ENCODE data around the gene NUDT3.
"Not testable (repeated sequence)": the region's sequence is repeated elsewhere in the genome, so short reads cannot be mapped to it uniquely, and the experiment has no call there.

Gene NUDT3
- 20.7 to 96.7 (median 51.3) reads per million in 17 experiments for total RNA-seq

DNA sequence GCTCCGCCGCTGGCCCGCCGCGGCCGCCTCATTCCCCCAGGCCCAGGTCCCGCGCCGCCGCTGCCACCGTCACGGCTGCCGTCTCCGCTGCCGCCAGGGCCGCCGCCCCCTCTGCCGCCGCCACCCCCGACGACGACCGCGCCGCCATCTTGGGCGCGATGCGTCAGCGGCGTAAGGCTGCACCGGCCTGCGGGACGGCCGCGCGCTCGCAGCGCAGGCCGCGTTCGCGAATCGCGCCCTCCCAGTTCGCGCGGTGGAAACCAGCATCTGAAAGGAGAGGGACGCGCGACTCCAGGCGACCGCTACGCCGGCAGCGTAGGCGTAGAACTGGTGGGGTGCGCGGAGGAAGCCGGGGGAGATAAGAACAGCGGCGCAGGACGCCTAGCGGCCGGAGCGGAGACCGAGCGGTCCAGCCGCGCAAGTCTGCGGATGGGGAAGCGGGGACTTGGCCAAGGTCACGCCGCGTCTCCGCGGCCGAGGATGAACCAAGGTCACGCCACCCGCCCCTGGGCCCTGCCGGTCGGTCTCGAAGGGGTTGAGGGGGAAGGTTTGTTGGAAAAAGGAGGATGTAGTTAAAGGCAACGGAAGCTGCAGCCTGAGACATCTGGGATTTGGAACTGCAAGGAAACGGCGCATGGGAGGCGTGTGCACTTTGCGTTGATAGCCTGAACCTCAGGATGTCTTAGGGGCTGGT, at the start of gene NUDT3:
Gene NUDT3 (minus strand): TSS at position 173 of the 694 bp plus-strand sequence. CDS start 307 bp downstream, outside the sequence.
- DNase-seq: peak; percentile 96 to 99 (median 98)

DNA sequence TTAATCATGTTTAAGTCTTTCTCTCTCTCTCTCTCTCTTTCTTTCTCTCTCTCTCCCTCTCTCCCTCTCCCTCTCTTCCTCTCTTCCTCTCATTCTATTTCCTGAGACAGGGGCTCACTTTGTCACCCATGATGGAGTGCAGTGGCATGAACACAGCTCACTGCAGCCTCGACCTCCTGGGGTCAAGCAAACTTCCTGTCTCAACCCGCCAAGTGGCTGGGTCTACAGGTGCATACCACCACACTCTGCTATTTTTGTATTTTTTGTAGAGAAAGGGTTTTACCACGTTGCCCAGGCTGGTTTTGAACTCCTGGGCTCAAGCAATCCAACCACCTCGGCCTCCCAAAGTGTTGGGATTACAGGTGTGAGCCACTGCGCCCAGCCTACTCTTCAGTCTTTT, 49.1 kb upstream of the NUDT3 start:
- no peak for DNase-seq

DNA sequence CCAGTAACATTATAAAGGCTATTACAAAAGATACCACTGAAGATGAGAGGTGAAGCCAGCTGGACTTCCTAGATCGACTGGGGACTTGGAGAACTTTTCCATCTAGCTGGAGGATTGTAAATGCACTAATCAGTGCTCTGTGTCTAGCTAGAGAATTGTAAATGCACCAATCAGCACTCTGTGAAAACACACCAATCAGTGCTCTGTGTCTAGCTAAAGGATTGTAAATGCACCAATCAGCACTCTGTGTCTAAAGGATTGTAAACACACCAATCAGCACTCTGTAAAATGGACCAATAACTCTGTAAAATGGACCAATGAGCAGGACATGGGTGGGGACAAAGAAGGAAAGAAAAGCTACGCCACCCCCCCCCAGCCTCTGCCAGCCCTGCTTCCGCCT, 47.0 kb upstream of the NUDT3 start:
- no peak for DNase-seq

DNA sequence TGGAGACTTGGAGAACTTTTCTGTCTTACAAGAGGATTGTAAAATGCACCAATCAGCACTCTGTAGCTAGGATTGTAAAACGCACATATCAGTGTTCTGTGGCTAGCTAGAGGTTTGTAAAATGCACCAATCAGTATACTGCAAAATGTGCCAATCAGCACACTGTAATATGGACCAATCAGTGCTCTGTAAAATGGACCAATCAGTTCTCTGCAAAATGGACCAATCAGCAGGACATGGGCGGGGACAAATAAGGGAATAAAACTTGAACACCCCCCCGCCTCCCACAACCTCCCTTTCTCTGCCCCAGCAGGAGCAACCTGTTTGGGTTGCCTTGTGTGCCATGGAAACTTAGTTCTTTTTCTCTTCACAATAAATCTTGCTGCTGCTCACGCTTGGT, 46.2 kb upstream of the NUDT3 start:
- DNase-seq: no peak

DNA sequence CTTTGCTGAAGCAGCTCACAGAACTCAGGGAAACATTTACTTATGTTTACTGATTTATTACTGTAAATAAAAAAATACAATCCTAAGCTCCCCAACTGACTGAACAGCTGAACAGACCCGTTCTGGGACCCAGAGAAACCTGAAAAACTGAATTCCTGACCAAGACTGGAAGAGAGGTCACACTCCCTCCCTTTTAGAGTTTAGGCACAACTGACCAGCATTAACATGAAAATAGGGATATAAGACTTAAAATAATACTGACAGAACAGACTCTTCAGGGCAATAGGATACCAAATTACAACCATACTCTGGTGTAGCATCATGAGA, 45.1 kb upstream of the NUDT3 start:
- DNase-seq: no peak

DNA sequence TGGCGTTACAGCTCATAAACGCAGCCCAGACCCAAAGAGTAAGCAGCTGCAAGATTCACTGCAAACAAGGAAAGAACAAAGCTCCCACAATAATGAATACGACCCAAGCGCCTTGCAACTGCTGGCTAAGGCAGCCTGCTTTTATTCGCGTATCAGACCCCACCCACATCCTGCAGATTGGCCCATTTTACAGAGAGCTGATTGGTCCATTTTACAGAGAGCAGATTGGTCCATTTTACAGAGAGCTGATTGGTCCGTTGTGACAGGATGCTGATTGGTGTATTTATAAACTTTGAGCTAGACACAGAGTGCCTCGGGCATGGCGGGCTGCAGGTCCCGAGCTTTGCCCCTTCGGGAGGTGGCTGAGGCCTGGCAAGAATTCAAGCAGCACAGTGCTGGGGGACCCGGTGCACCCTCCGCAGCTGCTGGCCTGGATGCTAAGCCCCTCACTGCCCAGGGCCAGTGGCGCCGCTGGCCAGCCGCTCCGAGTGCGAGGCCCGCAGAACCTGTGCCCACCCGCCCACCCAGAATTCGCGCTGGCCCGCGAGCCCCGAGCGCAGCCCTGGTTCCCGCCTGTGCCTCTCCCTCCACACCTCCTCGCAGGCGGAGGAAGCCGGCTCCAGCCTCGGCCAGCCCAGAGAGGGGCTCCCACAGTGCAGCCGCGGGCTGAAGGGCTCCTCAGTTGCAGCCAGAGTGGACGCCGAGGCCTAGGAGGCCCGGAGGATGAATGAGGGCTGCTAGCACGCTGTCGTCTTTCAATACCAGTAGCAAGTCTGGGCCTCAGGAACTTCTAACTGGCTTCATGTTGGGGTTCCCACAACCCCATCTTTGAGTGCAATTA, 44.6 kb upstream of the NUDT3 start:
- no peak for DNase-seq

DNA sequence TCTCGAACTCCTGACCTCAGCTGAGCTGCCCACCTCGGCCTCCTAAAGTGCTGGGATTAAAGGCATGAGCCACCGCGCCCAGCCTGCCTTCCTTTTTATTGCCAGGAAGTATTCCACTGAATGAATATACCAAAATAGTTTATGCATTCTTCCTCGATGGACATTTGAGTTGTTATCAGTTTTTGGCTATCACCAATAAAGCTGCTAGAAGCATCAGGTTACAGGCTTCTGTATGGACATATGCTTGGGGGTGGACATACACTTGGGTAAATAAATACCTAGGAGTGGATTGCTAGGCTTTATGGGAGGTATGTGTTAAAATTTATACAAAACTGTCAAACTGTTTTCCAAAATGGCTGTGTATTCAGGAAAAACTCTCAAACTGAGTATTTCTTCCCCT, 43.4 kb upstream of the NUDT3 start:
- DNase-seq: no peak

DNA sequence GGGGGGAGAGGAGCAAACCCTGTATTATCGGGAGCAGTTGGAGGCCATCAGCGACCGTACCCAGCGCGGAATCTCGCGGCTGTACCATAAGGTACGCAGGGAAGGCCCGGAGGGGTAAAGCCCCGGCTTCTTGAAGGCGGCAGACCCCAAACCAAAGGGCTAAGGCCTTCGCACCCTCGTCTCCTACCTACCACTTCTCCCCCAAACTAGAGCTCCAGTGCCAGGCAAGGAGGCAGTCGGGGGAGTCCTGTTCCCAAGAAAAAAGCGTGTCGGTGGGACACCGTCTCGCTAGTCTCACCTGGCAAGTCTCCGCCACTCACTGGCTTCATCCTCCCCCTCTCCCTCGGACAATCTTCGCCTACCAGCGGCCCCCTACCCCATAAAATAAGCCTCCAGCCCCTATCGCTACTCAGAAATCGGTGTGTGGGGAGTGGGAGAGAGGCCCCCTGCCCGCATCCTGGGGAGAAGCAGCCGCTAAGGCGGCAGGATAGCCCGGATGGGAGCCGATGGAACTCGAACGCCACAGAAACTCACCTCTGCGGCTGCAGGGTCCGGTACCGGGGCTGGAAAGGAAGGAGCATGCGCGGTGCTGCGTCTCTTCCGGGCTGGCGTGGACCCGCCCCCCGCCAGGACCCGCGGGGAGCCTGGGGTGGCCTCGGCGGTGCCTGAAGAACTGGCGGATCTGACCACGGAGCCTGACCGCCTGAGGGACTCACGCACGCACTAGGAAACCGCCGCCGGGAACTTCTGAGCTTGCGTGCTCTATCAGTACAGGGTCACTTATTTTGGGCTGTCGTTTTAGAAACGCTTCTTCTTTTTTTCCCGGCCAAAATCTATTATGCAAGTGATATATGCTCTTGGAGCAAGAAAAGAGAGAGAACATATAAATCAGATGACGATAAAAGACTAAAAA, 33.3 kb upstream of the NUDT3 start, which contains the start of gene RPS10:
Gene RPS10 (minus strand): TSS at position 572 of the 913 bp plus-strand sequence. CDS start 848 bp downstream, outside the sequence.
- DNase-seq: peak; percentile 97 to 99 (median 98)

DNA sequence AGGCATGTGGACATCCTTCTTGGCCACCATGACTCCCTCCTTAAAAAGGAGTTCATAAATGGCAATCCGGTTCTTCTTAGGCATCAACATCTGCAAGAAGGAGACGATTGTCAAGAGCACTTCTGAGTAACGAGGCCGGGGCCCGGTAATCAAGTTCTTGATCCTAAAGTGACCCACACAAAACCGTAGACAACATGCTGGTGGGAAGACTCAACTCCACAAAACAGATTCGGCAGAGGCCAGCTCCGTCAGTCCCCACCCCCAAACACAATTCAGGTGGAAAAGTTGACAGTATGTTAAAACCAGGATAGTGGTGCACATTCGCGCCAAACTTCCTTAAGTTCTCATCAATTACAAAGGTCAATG, 32.6 kb upstream of the NUDT3 start:
- peak in 1 of 4 experiments; percentile 10 for DNase-seq

DNA sequence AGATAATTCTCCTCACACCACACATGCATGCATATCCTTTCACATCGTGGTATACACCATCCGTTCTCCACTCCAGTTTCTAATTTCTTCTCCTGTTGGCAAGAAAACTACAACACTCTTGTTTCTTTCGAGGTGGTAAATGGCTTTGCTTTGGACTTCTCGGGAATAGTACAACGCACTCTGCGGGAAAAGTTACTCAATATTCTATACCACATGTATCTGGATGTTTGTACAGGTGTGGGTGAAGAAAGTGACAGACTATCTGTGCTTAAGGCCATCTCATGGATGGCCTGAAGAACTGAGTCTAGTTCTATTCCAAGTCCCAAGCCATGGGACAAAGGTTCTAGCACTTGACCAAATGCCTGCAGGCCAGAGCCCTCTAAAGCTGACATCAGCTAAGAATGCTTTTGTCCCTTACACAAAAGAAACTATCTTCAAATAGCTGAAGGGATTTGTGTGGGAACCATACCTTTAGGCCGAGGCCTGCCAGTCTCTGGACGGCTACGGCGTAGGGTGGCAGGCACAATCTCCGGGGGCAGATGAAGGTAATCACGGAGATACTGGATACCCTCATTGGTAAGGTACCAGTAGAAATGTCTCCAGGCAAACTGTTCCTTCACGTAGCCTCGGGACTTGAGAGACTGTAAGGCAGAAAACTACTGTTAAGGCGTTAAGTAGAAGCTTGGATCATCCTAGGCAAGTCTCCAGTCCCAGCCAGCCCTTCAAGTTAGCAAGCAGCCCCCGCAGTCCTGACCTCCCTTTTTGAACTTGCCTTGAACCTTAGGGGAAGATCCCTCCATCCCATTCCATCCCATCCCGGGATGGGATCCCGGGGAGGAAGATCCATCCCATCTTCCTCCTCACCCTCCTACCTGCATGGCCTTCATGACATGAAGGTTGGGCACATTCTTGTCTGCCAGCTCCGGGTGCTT, 32.0 kb upstream of the NUDT3 start:
- DNase-seq: no peak

DNA sequence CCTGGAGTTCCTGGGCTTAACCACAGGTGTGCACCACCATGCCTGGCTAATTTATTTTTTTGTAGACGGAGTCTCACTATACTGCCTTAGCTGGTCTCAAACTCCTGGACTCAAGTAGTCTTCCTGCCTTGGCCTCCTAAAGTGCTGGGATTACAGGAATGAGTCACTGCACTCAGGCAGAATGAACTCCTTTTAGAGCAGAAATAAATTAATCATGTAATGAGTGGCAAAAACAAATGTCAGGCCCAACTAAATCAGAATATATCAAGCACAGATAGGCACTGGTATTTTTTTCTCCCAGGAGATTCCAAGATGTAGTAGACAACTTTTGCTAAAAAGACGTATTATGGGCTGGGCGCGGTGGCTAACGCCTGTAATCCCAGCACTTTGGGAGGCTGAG, 30.8 kb upstream of the NUDT3 start:
- DNase-seq: no peak

DNA sequence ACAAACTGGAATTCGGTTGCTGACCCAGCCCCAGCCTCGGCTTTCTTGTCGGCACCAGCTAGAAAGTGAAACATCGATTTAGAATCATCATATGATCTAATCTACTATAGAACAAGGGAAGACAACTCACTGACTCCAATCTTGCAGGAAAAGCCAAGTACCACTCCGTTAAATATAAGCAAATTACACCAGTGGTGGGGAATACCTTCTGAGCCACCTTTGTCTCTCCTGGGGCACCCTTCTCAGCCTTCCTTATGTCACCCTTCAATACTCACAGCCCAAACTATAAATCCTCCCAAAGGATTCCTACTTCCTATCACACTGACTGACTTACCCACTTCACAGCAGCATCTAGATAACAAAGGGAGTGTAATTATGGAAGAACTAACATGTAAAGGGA, 25.9 kb upstream of the NUDT3 start:
- no peak for DNase-seq

DNA sequence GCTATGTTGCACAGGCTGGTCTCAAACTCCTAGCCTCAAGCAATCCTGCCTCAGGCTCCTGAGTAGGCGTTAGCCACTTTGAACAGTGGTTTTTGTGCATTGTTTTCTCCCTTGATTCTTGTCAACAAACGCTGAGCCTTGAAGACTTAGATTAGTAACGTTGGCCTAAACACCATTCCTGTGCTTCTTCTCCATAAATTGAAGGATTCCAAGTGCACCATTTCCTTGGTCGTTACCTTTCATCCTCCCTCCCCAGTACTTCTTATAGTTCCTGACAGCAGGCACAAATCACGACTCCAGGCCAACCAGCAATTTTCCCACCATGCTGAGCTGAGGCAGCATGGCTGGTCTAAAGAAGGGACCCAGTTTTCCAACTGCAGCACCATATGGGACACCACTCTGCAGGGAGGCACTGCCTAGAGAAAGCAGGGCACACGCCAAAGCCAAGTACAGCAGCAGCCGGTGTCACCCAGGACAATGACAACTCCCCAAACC, 24.5 kb upstream of the NUDT3 start:
- no peak for DNase-seq

DNA sequence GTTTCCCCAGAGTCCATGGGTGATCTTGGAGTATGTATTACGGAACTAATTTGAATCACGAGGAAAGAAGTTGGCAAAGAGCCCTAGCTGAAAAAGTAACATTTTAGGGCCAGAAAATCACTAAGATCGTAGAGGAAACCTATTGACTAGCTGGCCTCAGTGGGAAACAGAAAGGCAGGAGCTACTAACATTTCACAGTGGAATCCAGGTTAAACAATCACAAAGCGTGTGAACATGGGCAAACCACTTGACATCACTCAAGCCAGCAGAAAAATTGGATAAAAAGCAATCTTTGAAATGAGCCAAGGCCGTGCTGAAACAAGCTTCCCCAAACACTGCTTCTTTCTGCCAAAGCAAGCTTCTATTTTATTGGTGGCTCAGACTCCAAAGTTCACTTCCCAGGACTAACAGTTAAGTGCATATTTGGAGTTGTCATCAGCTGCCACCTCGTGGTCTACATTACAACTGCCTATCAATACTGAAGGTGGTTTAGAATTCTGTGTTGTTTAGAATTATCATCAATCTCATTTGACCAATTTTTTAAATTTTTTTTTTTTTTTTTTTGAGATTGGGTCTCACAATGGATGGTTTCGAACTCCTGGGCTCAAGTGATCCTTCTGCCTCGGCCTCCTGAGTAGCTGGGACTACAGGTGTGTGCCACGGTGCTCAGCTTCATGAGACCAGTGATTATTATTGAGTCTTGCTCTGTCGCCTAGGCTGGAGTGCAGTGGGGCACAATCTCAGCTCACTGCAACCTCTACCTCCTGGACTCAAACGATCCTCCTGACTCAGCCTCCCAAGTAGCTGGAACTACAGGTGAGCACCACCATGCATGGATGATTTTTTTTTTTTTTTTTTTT, 22.8 kb upstream of the NUDT3 start:
- peak; percentile 77 to 90 (median 84) for DNase-seq

DNA sequence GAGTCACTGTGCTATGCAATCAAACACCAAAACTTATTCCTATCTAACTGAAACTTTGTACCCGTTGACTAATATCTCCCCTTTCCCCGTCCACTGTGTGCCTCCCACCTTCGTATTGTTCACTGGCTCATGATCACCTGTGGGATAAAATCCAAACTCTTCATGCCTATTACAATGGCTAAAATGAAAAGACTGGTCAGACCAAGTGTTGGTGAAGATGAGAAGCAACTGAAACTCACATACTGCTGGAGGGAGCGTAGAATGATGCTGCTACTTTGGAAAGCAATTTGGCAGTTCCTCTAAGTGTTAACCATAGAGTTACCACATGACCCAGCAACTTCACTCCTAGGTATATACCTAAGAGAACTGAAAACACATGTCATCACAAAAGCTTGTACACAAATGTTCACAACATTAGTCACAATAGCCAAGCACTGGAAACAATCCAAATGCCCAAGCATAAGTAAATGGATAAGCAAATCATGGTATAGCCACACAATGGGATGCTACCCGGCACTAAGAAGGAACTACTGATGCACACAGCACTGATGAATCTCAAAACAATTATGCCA, 20.3 kb upstream of the NUDT3 start:
- no peak for DNase-seq

DNA sequence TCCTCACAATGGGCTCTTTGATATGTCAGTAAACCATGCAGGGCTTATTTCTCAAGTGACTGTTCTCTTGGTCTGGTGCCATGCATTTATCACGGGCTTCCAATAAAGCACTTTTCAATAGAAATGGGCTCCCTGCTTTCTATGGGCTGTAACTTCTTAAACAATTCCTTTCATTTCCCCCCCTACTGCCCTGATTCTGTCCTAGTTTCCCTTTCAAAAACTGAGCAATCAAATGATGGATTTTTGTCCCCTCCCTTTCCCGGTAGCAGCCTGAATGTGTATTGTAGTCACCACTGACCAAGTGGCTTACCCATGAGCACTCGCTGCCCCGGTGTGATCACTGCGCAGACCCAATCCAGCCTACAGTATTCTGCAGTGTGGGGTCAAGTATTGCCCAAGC, 19.5 kb upstream of the NUDT3 start:
- DNase-seq: no peak

DNA sequence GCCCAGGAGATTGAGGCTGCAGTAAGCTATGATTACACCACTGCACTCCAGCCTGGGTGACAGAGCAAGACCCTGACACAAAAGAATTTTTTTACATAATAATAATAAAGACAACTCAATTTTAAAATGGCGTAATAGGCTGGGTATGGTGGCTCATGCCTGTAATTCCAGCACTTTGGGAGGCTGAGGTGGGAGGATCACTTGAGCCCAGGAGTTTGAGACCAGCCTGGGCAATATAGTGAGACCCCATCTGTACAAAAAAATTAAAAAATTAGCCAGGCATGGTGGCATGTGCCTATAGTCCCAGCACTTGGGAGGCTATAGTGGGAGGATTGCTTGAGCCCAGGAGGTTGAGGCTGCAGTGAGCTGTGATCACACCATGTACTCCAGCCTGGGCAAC, 15.4 kb upstream of the NUDT3 start:
- not testable (repeated sequence) for DNase-seq

DNA sequence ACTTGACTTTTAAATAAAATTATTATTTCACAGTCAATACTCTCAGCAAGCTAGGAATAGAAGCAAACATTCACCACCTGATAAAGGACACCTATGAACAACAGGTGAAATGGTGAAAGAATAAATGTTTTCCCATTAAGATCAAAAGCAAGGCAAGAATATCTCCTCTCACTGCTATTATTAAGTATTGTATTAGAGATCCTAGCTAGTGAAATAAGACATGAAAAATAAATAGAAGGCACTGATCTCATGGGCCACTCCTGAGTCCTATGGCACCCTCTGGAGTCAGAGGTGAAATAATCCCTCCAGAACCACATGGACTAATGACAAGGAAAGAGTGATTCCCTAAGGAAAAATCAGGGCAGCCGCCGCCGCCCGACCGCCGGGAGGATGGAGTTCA, 4.0 kb upstream of the NUDT3 start:
- no peak for DNase-seq

DNA sequence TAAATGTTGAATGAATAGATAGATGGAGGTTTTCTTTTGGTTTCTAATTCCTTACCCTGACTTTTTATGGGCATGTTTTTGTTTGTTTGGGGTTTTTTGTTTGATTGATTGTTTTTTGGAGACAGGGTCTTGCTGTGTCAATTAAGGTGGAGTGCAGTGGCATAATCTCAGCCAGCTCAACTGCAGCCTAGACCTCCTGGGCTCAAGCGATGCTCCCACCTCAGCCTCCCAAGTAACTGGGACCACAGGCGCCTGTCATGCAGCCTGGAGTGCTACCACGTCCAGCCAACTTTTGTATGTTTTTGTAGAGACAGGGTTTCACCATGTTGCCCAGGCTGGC, 1.5 kb upstream of the NUDT3 start:
- DNase-seq: no peak

Measured in suppressor macrophage (primary cell).